ENCODE measurements around the gene CUZD1.
"Not testable (repeated sequence)": the region's sequence is repeated elsewhere in the genome, so short reads cannot be mapped to it uniquely, and the experiment has no call there.

Gene CUZD1

GRCh38 chr10:122845783-122846332 lies at the start of gene CUZD1:
CUZD1 (minus strand) TSS chr10:122845857; CDS start chr10:122845843, 14 bp downstream.
- DNase-seq (ENCODE audit: low spot score), result no peak

- no peak for DNase-seq (ENCODE audit: low spot score)
These were observed 48.7 kb upstream of the CUZD1 start for GRCh38 chr10:122894261-122894944.

- DNase-seq (ENCODE audit: low spot score), result no peak
These were observed 38.5 kb upstream of the CUZD1 start for GRCh38 chr10:122884166-122884565.

GRCh38 chr10:122882766-122883165 lies 37.1 kb upstream of the CUZD1 start:
- DNase-seq (ENCODE audit: low spot score), result no peak

GRCh38 chr10:122879339-122880273 lies 33.9 kb upstream of the CUZD1 start, which contains the start of gene FAM24B:
FAM24B (minus strand) TSS chr10:122879581; CDS start chr10:122850515, 29,066 bp downstream.
- DNase-seq (ENCODE audit: low spot score), result peak; percentile 97

- peak; percentile 14 for DNase-seq (ENCODE audit: low spot score)
These were observed 33.2 kb upstream of the CUZD1 start for GRCh38 chr10:122878799-122879338.

GRCh38 chr10:122877264-122877663 lies 31.6 kb upstream of the CUZD1 start:
- DNase-seq (ENCODE audit: low spot score), result no peak

- no peak for DNase-seq (ENCODE audit: low spot score)
These were observed 30.8 kb upstream of the CUZD1 start for GRCh38 chr10:122876467-122876855.

GRCh38 chr10:122875843-122876466 lies 30.3 kb upstream of the CUZD1 start:
- DNase-seq (ENCODE audit: low spot score), result no peak

GRCh38 chr10:122871947-122872346 lies 26.3 kb upstream of the CUZD1 start:
- not testable (repeated sequence) for DNase-seq (ENCODE audit: low spot score)

- DNase-seq (ENCODE audit: low spot score), result not testable (repeated sequence)
These were observed 23.1 kb upstream of the CUZD1 start for GRCh38 chr10:122868768-122869167.

- not testable (repeated sequence) for DNase-seq (ENCODE audit: low spot score)
These were observed 21.3 kb upstream of the CUZD1 start for GRCh38 chr10:122866757-122867482.

GRCh38 chr10:122864901-122865300 lies 19.2 kb upstream of the CUZD1 start:
- DNase-seq (ENCODE audit: low spot score), result no peak

GRCh38 chr10:122864194-122864592 lies 18.5 kb upstream of the CUZD1 start:
- no peak for DNase-seq (ENCODE audit: low spot score)

GRCh38 chr10:122863216-122864193 lies 17.8 kb upstream of the CUZD1 start:
- DNase-seq (ENCODE audit: low spot score), result no peak

- no peak for DNase-seq (ENCODE audit: low spot score)
These were observed 16.1 kb upstream of the CUZD1 start for GRCh38 chr10:122861711-122862161.

- DNase-seq (ENCODE audit: low spot score), result no peak
These were observed 13.9 kb upstream of the CUZD1 start for GRCh38 chr10:122859527-122859926.

- DNase-seq (ENCODE audit: low spot score), result not testable (repeated sequence)
These were observed 12.4 kb upstream of the CUZD1 start for GRCh38 chr10:122858042-122858441.

GRCh38 chr10:122856902-122857301 lies 11.2 kb upstream of the CUZD1 start:
- DNase-seq (ENCODE audit: low spot score), result no peak

GRCh38 chr10:122855745-122856144 lies 10.1 kb upstream of the CUZD1 start:
- DNase-seq (ENCODE audit: low spot score), result no peak
